ENCODE measurements around the gene DYNLRB2. TPM values are rescaled to one million over a fixed set of nuclear protein-coding genes. Genes with fewer than 3 reads are reported as not detected.
A peak's percentile ranks its signal among the peaks of the same experiment; 100 is the strongest.

The DYNLRB2 gene
- total RNA-seq, 2 experiments from 2014 or later: not detected

DNA sequence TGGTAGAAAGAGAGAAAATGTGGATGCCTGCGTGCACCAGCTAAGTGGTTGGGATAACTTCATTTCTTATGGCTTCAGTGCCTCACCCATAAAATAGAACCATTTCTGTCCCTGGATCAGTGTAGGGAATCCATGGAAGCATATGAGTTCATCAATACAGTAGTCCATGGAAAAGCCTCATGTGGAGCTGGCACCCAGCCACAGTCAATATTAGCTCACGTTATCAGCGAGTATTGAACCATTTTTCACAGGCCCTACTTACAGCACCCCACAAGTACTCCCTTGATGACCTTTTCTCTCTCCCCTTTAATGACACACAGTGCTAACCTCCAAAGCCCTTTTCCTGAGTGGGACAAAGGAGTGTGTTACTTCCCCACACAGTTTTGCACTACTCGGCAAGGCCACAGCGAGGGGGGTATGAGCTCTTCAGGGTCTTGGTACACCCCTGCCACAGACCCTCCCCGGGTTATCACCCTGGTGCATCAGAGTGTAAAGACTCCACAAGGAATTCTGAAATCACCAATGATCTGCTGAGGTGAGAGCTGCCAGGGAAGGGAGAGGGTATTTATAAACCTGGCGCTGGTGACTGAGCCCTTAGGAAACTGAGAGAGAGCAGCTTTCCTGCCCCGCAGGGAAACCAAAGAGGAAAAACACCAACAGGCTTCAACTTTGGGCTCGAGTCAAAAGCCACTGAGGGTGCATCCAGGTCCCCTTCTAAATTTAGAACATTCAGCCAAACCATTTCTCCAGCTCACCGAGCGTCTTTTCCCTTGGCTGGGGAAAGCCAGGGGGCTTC, 36.9 kb downstream of the DYNLRB2 start:
- H3K27ac Mint-ChIP-seq: no peak overlapping the region
- ATAC-seq (no peak), DNase-seq (no peak)
- intact Hi-C loops (cut with micrococcal nuclease): no loop called here
- no peaks in the 10 kb centered on the region for H3K27me3 Mint-ChIP-seq
- CTCF ChIA-PET: interaction anchor here (0.9 to 2.0 kb wide), 2 partner anchors 11 to 51 kb away, joined by 3 to 9 read pairs; no protein-coding TSS in a partner anchor
- H3K36me3 Mint-ChIP-seq (ENCODE audit: low read depth): no peaks in the 10 kb centered on the region
- POLR2A ChIA-PET: interaction anchor here (0.8 kb wide), 1 partner anchor 9 kb away, joined by 3 read pairs; no protein-coding TSS in a partner anchor
- peaks cover 34% of the 10 kb centered on the region for H3K4me1 Mint-ChIP-seq (ENCODE audit: low read depth)
- H3K4me3 Mint-ChIP-seq: no peak overlapping the region
- no peaks in the 10 kb centered on the region for H3K9me3 Mint-ChIP-seq
- TF ChIP-seq CTCF (IDR thresholded peaks at IDR 0.05): no peak

DNA sequence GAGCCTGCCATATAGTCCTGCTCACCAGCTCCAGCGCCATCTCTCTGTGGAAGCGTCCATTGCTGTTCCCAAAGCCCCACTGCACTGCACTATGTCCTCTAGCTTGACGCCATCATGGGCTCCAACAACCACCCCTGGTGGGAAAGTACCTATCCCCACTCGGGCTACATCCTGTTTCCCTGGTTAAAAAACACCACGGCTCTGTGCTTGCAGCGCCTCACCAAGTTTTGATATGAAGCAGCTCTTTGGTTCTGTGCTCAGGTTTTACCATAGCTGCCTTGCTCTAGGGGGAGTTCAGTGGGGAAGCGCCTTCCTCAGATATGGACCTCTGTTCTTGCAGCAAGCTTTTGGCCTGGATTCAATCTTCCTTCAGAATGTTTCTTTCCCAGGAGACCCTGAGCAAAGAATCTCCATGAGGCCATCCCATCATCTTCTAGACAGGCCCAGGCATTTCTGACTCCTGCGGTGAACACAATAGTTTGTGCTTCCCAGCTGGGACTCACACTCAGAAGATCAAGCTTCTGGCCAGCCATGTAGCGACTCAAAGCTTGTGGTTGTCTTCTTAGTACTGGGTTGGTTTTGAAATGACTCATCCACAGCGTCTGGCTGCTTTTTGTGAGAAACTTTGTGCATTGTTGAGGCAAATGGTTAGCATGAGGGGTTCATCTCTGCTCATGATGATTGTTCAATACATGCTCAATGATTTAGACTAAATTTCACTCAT, 39.5 kb downstream of the DYNLRB2 start:
- CTCF ChIA-PET: interaction anchor here (0.6 to 2.4 kb wide), 11 partner anchors 11 to 245 kb away, joined by 3 to 16 read pairs (median 4); no protein-coding TSS in a partner anchor

DNA sequence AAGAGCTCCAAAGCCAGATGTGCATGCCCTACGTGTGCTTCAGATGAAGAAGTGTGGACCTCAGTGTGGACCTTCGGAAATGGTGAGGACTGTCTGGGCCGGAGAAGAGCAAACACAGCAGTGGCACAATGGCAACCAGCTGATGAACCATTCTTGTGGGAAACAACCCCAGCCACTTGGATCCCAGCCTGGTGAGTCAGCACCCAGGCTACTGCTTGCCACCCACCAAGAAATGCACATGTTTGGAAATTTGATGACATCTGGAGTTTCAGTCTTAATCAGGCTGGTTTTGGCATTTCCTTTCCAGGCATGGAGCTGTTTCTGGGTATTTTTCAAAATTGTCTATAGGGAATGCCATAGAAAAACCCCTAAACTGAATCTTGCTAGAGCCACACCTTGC, 42.7 kb downstream of the DYNLRB2 start:
- intact Hi-C loops (cut with micrococcal nuclease): loop anchor here (5.0 to 10.0 kb wide), 3 partner anchors 41 to 171 kb away; partner anchors contain the start of gene DYNLRB2
- Mint-ChIP-seq H3K36me3 (ENCODE audit: low read depth) (no peaks in the 10 kb centered on the region), H3K27me3 (peaks cover 2% of the 10 kb centered on the region), H3K9me3 (no peaks in the 10 kb centered on the region), H3K27ac (no peak overlapping the region), H3K4me3 (no peak overlapping the region), H3K4me1 (ENCODE audit: low read depth) (peaks cover 58% of the 10 kb centered on the region)
- no peak for TF ChIP-seq CTCF (IDR thresholded peaks at IDR 0.05)
- ATAC-seq: peak; percentile 6
- POLR2A ChIA-PET: interaction anchor here (0.7 to 1.0 kb wide), 2 partner anchors 14 to 219 kb away, joined by 3 read pairs; no protein-coding TSS in a partner anchor
- DNase-seq: peak; percentile 70
- CTCF ChIA-PET: interaction anchor here (1.6 kb wide), 1 partner anchor 58 kb away, joined by 5 read pairs; no protein-coding TSS in a partner anchor

More for the DNA sequence above, 39.5 kb downstream of the DYNLRB2 start:
- ATAC-seq: peak; percentile 90
- DNase-seq: peak; percentile 89
- H3K4me3 Mint-ChIP-seq: peak overlapping the region; percentile 51
- no peaks in the 10 kb centered on the region for H3K9me3 Mint-ChIP-seq
- intact Hi-C loops (cut with micrococcal nuclease): loop anchor here (1.0 to 10.0 kb wide), 5 partner anchors 11 to 227 kb away; partner anchors contain the start of gene DYNLRB2
- H3K27ac Mint-ChIP-seq: peak overlapping the region; percentile 97
- H3K36me3 Mint-ChIP-seq (ENCODE audit: low read depth): no peaks in the 10 kb centered on the region
- TF ChIP-seq CTCF (IDR thresholded peaks at IDR 0.05): no peak
- H3K4me1 Mint-ChIP-seq (ENCODE audit: low read depth): peaks cover 53% of the 10 kb centered on the region
- no peaks in the 10 kb centered on the region for H3K27me3 Mint-ChIP-seq
- POLR2A ChIA-PET: interaction anchor here (0.6 to 2.2 kb wide), 11 partner anchors 9 to 978 kb away, joined by 3 to 11 read pairs (median 4); no protein-coding TSS in a partner anchor

DNA sequence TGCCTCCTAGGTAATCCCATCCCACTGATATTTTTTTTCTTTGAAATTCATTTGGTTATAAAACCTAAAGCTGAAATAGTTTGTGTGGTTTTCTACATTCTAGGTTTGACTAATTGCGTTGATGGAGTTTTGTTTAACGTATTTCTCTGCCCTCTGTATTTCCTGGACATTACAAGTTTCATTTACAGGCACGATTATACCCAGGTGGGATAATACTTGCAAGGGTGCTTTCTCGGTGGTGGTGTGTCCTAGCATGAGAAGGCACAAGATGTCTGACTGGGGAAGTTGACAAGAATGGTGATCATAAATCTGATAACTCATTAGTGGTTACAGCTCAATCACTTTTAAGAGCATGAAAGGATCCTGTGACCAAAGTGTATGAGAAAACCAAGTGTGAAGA, 45.0 kb downstream of the DYNLRB2 start:
- DNase-seq (peak; percentile 30), ATAC-seq (peak; percentile 70)
- Mint-ChIP-seq H3K9me3 (no peaks in the 10 kb centered on the region), H3K36me3 (ENCODE audit: low read depth) (no peaks in the 10 kb centered on the region), H3K27me3 (peaks cover 7% of the 10 kb centered on the region), H3K4me1 (ENCODE audit: low read depth) (peaks cover 49% of the 10 kb centered on the region), H3K27ac (peak overlapping the region; percentile 46), H3K4me3 (no peak overlapping the region)
- CTCF ChIA-PET: interaction anchor here (1.0 to 1.8 kb wide), 2 partner anchors 17 to 59 kb away, joined by 3 to 11 read pairs; no protein-coding TSS in a partner anchor
- POLR2A ChIA-PET: interaction anchor here (1.1 kb wide), 1 partner anchor 16 kb away, joined by 4 read pairs; no protein-coding TSS in a partner anchor
- no peak for TF ChIP-seq CTCF (IDR thresholded peaks at IDR 0.05)
- intact Hi-C loops (cut with micrococcal nuclease): loop anchor here (10.0 kb wide), 1 partner anchor 169 kb away; no protein-coding TSS in a partner anchor

Data from activated CD8-positive, alpha-beta T cell treated with anti-CD3 and anti-CD28 coated beads for 36 hours (primary cell).